ENCODE data around the gene SLC26A9. TPM values are rescaled to one million over a fixed set of nuclear protein-coding genes. Genes with fewer than 3 reads are reported as not detected.
"Not testable (repeated sequence)": the region's sequence is repeated elsewhere in the genome, so short reads cannot be mapped to it uniquely, and the experiment has no call there.

Gene SLC26A9
- total RNA-seq, 2 donors from 2014 or later = not detected

DNA sequence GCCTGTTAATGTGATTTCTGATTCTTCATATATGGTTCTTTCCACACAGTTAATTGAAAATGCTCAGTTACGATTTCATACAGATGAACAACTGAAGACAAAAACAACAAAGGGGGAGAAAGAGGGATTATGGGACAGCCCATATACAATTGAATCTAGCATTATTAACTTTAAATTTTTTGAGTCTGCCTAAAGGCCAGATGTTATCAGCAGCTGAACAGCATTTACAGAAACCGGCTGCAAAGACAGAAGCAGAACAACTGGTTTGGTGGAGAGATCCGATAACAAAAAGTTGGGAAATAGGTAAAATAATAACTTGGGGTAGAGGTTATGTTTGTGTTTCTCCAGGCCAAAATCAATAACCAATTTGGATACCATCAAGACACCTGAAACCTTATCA lies 49.1 kb downstream of the SLC26A9 start:
- not testable (repeated sequence) for H3K27ac Mint-ChIP-seq; DNase-seq (ENCODE audit: low spot score in 2 of 2); ATAC-seq
- H3K9me3 Mint-ChIP-seq = peaks cover 20 to 22% of the 10 kb centered on the region in 2 donors
- peaks cover 20 to 22% of the 10 kb centered on the region in 2 donors for H3K36me3 Mint-ChIP-seq

DNA sequence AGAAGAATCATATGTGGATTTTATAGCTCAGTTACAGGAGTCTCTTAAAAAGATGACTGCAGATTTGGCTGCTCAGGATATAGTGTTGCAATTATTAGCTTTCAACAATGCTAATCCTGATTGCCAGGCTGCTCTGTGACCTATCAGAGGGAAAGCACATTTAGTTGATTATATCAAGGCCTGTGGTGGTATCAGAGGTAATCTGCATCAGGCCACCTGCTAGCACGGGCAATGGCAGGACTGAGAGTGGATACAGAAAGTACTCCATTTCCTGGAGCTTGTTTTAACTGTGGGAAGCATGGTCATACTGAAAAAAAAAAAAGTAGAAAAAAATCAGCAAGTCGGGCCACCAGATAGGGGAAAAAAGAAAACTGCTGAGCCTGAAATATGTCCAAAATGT lies 51.1 kb downstream of the SLC26A9 start:
- H3K9me3 Mint-ChIP-seq = peaks cover 22 to 26% of the 10 kb centered on the region in 2 donors
- not testable (repeated sequence) for ATAC-seq; DNase-seq (ENCODE audit: low spot score in 2 of 2); H3K27ac Mint-ChIP-seq
- peaks cover 22 to 23% of the 10 kb centered on the region in 2 donors for H3K36me3 Mint-ChIP-seq

DNA sequence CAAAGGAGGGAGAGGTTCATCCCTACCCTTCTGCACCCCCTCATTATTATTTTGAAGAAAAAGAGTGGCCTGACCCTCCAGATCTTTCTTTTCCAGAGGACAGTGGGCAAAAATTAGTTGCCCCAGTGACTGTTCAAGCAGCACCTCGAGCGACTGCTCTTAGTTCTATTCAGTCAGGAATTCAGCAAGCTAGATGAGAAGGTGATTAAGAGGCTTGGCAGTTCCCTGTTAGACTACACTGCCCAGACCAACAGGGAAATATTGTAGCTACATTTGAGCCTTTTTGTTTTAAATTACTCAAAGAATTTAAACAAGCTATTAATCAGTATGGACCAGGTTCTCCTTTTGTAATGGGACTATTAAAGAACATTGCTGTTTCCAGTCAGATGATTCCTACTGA lies 51.8 kb downstream of the SLC26A9 start:
- not testable (repeated sequence) for DNase-seq (ENCODE audit: low spot score in 2 of 2)

DNA sequence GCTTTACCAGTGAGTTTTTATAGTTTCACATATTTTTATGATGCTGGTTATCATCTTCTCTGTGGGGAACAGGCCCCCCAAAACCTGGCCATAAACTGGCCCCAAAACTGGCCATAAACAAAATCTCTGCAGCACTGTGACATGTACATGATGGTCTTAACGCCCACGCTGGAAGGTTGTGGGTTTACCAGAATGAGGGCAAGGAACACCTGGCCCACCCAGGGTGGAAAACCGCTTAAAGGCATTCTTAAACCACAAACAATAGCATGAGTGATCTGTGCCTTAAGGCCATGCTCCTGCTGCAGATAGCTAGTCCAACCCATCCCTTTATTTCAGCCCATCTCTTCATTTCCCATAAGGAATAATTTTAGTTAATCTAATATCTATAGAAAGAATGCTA lies 52.6 kb downstream of the SLC26A9 start:
- H3K9me3 Mint-ChIP-seq = peaks cover 9 to 16% of the 10 kb centered on the region in 2 donors
- peaks cover 10 to 22% of the 10 kb centered on the region in 2 donors for H3K36me3 Mint-ChIP-seq
- not testable (repeated sequence) for DNase-seq (ENCODE audit: low spot score in 2 of 2); ATAC-seq; H3K27ac Mint-ChIP-seq

More for the DNA sequence above, 51.8 kb downstream of the SLC26A9 start:
- ATAC-seq, H3K27ac Mint-ChIP-seq: not testable (repeated sequence)
- Mint-ChIP-seq H3K9me3 (peaks cover 15 to 22% of the 10 kb centered on the region in 2 donors), H3K36me3 (peaks cover 17 to 22% of the 10 kb centered on the region in 2 donors)

DNA sequence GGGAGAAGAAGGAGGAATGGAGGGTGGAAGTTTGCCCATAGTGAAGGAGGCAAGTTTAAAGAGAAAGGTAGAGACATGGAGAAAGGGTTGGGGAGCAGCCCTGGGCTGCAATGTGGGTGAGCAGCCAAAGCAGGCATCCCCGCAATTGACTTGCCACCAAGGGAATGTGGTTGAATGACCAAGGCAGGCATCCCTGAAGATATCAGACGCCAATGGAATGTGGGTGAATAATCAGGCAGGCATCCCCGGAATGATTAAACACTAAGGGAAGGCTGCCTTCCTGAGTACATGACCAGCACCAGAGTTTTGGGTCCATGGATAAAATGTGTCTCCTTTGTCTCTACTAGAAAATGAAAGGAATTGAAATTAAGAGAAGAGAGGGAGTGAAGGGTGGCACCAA lies 53.5 kb downstream of the SLC26A9 start:
- peaks cover 9 to 13% of the 10 kb centered on the region in 2 donors for H3K9me3 Mint-ChIP-seq
- DNase-seq (ENCODE audit: low spot score in 2 of 2); ATAC-seq: not testable (repeated sequence)
- peak overlapping the region in 1 of 2 donors; percentile 40 for H3K27ac Mint-ChIP-seq
- H3K36me3 Mint-ChIP-seq = peaks cover 10 to 18% of the 10 kb centered on the region in 2 donors

DNA sequence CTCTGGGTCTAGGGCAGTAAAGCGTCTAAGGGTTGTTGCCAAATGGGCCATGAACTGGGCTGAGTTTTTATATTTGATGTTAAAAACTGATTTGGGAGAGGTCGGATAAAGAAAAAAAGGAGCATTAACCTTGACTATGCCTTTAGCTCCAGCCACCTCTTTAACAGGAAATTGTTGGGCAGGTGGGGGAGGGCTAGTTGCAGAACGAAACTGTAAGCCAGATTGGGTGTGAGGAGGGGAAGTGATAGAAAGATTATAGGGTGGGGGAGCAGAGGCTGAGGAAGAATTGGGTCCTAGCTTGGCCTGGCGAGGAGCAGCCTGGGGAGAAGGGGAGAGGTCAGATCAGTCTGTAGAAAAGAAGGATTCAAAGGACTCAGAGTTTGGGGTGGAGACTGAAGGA lies 54.2 kb downstream of the SLC26A9 start:
- H3K9me3 Mint-ChIP-seq = peaks cover 9 to 13% of the 10 kb centered on the region in 2 donors
- H3K36me3 Mint-ChIP-seq = peaks cover 10 to 13% of the 10 kb centered on the region in 2 donors
- DNase-seq (ENCODE audit: low spot score in 2 of 2); H3K27ac Mint-ChIP-seq; ATAC-seq: not testable (repeated sequence)

DNA sequence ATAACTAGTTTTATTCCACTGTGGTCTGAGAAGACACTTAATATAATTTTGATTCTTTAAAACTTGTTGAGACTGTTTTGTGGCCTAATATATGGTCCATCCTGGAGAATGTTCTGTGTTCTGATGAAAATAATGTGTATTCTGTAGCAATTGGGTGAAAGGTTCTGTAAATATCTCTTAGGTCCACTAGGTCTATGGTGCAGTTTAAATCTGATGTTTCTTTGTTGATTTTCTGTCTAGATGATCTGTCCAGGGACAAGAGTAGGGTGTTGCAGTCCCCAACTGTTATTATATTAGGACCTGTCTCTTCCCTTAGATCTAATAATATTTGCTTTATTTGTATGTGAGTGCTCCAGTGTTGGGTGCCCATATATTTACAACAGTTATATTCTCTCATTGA lies 59.5 kb downstream of the SLC26A9 start:
- H3K36me3 Mint-ChIP-seq = peaks cover 14% of the 10 kb centered on the region in 2 donors
- peaks cover 10 to 12% of the 10 kb centered on the region in 2 donors for H3K9me3 Mint-ChIP-seq
- DNase-seq (ENCODE audit: low spot score in 2 of 2) (no peak), ATAC-seq (no peak)
- H3K27ac Mint-ChIP-seq = no peak overlapping the region

DNA sequence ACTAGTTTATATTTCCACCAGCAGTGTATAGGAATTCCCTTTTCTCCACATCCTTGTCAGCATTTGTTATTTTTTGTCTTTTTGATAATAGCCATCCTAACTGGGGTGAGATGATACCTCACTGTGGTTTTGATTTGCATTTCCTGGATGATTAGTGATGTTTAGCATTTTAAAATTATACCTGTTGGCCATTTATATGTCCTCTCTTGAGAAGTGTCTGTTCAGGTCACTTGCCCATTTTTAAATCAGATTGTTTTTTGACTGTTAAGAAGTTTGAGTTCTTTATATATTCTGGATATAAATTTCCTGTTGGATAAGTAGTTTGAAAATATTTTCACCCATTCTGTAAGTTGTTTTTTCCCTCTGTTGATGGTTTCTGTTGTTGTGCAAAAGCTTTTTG lies 62.3 kb downstream of the SLC26A9 start:
- Mint-ChIP-seq H3K9me3 (peaks cover 16 to 18% of the 10 kb centered on the region in 2 donors), H3K36me3 (peaks cover 21 to 22% of the 10 kb centered on the region in 2 donors), H3K27ac (no peak overlapping the region)
- no peak for ATAC-seq
- no peak for DNase-seq (ENCODE audit: low spot score in 2 of 2)

DNA sequence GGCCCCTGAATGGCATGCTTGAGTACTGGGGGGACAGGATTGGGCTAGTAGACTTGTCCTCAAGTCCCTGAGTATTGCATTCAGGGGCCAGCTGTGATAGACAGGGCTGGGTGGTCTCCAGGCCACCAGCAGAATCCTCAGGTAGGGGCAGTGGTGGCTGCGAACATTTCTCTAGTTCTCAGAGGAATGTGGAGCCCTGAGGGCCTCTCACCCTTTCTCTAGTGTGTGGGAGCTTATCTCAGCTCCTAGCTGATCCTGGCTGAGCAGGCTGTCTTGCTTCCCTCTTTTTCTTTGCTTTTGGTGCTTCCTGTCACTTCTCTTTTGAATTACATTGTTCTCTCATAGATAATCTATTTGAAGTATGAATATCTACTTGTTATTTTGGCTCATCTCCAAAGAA lies 63.3 kb downstream of the SLC26A9 start:
- peaks cover 16 to 18% of the 10 kb centered on the region in 2 donors for H3K9me3 Mint-ChIP-seq
- H3K27ac Mint-ChIP-seq = no peak overlapping the region
- DNase-seq (ENCODE audit: low spot score in 2 of 2) (no peak), ATAC-seq (no peak)
- H3K36me3 Mint-ChIP-seq = peaks cover 21 to 22% of the 10 kb centered on the region in 2 donors

DNA sequence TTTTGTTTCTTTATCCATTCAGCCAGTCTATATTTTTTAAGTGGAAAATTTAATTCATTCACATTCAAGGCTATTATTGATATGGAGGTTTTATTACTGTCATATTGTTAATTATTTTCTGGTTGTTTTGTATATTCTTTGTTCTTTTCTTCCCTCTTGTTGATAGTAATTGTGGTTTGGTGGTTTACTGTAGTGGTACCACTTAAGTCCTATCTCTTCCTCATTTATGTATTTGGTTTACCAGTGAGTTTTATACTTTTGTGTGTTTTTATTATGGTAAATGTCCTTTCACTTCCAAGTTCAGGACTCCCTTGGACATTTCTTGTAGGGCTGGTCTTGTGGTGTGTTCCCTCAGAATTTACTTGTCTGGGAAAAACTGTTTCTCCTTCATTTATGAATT lies 65.2 kb downstream of the SLC26A9 start:
- ATAC-seq (no peak), DNase-seq (ENCODE audit: low spot score in 2 of 2) (no peak)
- Mint-ChIP-seq H3K9me3 (peaks cover 16 to 18% of the 10 kb centered on the region in 2 donors), H3K27ac (no peak overlapping the region), H3K36me3 (peaks cover 21 to 22% of the 10 kb centered on the region in 2 donors)

DNA sequence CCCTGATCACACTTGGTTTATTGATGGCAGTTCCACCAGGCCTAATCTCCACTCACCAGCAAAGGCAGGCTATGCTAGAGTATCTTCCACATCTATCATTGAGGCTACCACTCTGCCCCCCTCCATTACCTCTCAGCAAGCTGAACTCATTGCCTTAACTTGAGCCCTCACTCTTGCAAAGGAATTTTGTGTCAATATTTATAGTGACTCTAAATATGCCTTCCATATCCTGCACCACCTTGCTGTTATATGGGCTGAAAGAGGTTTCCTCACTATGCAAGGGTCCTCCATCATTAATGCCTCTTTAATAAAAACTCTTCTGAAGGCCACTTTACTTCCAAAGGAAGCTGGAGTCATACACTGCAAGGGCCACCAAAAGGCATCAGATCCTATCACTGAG lies 70.1 kb downstream of the SLC26A9 start:
- not testable (repeated sequence) for DNase-seq (ENCODE audit: low spot score in 2 of 2); H3K36me3 Mint-ChIP-seq; H3K27ac Mint-ChIP-seq; H3K9me3 Mint-ChIP-seq; ATAC-seq

DNA sequence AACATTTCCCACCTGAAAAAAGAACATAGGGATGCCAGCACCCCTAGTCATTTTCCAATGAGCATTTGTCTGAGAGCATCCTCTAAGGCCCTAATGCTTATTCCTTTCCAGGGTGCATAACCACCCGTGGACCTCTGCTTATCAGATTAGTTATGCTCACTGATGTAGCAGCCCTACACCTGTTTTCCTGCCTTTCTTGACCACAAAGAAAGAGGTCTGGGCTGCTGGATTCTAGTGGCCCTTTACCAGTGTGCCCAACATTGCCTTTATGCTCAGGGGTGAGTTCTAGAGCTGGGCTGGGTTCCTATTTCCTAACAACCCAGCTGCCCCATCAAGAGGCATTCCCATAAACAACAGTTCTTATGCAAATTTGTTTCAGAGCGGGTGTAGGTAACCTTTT lies 73.0 kb downstream of the SLC26A9 start:
- DNase-seq (ENCODE audit: low spot score in 2 of 2) (no peak), ATAC-seq (no peak)
- no peak overlapping the region for H3K27ac Mint-ChIP-seq
- H3K9me3 Mint-ChIP-seq = no peaks in the 10 kb centered on the region
- H3K36me3 Mint-ChIP-seq = no peaks in the 10 kb centered on the region

Other genes with a start within 250 kb of the SLC26A9 start
- 100 to 1,000 TPM in 1 of 2 donors, 10 to 100 TPM in 1; 97.1 to 173 TPM for gene NUCKS1, start 193.3 kb downstream of the SLC26A9 start, total RNA-seq
- gene RAB29, start 168.0 kb downstream of the SLC26A9 start, total RNA-seq = 10 to 100 TPM; 22.3 to 39.0 TPM
- 10 to 100 TPM; 31.1 to 64.4 TPM for gene SLC41A1, start 130.3 kb downstream of the SLC26A9 start, total RNA-seq
- under 1 TPM; 0.35 to 0.73 TPM for gene PM20D1, start 93.3 kb downstream of the SLC26A9 start, total RNA-seq
- not detected for gene RAB7B, start 59.9 kb upstream of the SLC26A9 start, total RNA-seq
- not detected for gene CTSE, start 80.4 kb upstream of the SLC26A9 start, total RNA-seq
- not detected for gene RHEX, start 109.7 kb upstream of the SLC26A9 start, total RNA-seq
- not detected for gene AVPR1B, start 173.9 kb upstream of the SLC26A9 start, total RNA-seq

Data from activated naive CD4-positive, alpha-beta T cell treated with anti-CD3 and anti-CD28 coated beads, Interleukin-2, amount 50 U/mL, for 72 hours (primary cell).